Osteoblast (primary cell): ENCODE measurements around the gene AGBL1. TPM values are rescaled to one million over a fixed set of nuclear protein-coding genes. Genes with fewer than 3 reads are reported as not detected.

Experiments
- DNase-seq: peaks from one replicate; pipeline ENCODE4 v3.0.0; 2011; ENCODE audit warnings: low spot score, mixed read lengths; ENCODE audit not compliant: insufficient read length; ENCODE audit errors: missing footprints
- H2AFZ ChIP-seq: 2 replicates; pipeline ENCODE4 v1.6.0; 2011; ENCODE audit warnings: mild to moderate bottlenecking, low read length
- H3K27ac ChIP-seq: 2 replicates; pipeline ENCODE4 v1.5.1; 2011; ENCODE audit warnings: mild to moderate bottlenecking, low read depth, low read length, moderate library complexity
- H3K27me3 ChIP-seq: 2 replicates; pipeline ENCODE4 v1.6.0; 2012; ENCODE audit warnings: mild to moderate bottlenecking, control low read depth, inconsistent platforms, low read length, moderate library complexity; ENCODE audit not compliant: insufficient read depth
- H3K36me3 ChIP-seq: 2 replicates; pipeline ENCODE4 v1.5.1; 2011; ENCODE audit warnings: mild to moderate bottlenecking, low read length, control low read depth, moderate library complexity; ENCODE audit not compliant: insufficient read depth
- H3K4me1 ChIP-seq: 2 replicates; pipeline ENCODE4 v1.5.1; 2011; ENCODE audit warnings: mild to moderate bottlenecking, low read length, control low read depth, moderate library complexity; ENCODE audit not compliant: insufficient read depth
- H3K4me2 ChIP-seq: 2 replicates; pipeline ENCODE4 v1.6.0; 2011; ENCODE audit warnings: mild to moderate bottlenecking, low read length; ENCODE audit not compliant: insufficient read depth
- H3K4me3 ChIP-seq: fragments of 200-600 bp; sonication (generic); 3 replicates; pipeline ENCODE4 v1.5.1; 2012; ENCODE audit warnings: mild to moderate bottlenecking, low read length, inconsistent platforms; ENCODE audit not compliant: insufficient read depth
- H3K79me2 ChIP-seq: 2 replicates; pipeline ENCODE4 v1.6.0; 2012; ENCODE audit warnings: mild to moderate bottlenecking, low read length, control low read depth, inconsistent platforms; ENCODE audit not compliant: insufficient read depth
- H3K9me3 ChIP-seq: 2 replicates; pipeline ENCODE4 v1.5.1; 2011; ENCODE audit warnings: low read depth, low read length, control low read depth
- H4K20me1 ChIP-seq: 2 replicates; pipeline ENCODE4 v1.6.0; 2012; ENCODE audit warnings: mild to moderate bottlenecking, low read length, control low read depth; ENCODE audit not compliant: insufficient read depth
- total RNA-seq: library from RNA; depleted of rRNA; stranded (reverse); fragments of >200 nt; gene quantifications from 2 replicates; pipeline ENCODE4 v1.2.3, GENCODE V29; 2012
- TF ChIP-seq, protein P1 (sequence below): IDR thresholded peaks from 2 replicates; pipeline ENCODE4 v1.5.1; 2011; ENCODE audit warnings: mild to moderate bottlenecking, low read depth, low read length, moderate library complexity; ENCODE audit errors: extremely low read depth

AGBL1 gene
- total RNA-seq, 1 donor = not detected

DNA sequence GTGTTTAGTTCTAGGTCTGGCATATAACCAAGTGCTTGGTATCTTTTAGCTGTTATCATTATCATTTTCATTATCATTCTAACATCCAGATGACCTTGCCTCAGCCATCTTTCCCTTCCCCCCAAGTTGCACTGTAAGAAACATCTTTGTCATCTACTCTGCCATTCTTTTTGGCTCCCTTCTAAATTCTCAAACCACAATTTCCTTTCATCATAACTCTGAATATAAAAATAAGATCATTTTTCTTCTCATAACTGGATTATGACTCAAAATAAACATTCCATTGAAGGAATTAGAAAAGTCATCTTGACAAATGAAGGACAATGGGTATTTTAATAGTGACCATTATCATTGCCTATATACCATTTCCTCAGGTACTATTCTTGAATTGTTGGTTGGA, 786.2 kb downstream of the AGBL1 start:
- peak overlapping the region; percentile 26 for H3K4me2 ChIP-seq
- no peaks in the 10 kb centered on the region for H3K79me2 ChIP-seq
- peak overlapping the region; percentile 67 for H3K27ac ChIP-seq
- H2AFZ ChIP-seq = no peak overlapping the region
- H3K4me3 ChIP-seq = no peak overlapping the region
- H3K4me1 ChIP-seq = peaks cover 37% of the 10 kb centered on the region
- no peaks in the 10 kb centered on the region for H3K36me3 ChIP-seq
- no peak for DNase-seq
- H4K20me1 ChIP-seq = no peaks in the 10 kb centered on the region
- TF ChIP-seq, protein P1, sequence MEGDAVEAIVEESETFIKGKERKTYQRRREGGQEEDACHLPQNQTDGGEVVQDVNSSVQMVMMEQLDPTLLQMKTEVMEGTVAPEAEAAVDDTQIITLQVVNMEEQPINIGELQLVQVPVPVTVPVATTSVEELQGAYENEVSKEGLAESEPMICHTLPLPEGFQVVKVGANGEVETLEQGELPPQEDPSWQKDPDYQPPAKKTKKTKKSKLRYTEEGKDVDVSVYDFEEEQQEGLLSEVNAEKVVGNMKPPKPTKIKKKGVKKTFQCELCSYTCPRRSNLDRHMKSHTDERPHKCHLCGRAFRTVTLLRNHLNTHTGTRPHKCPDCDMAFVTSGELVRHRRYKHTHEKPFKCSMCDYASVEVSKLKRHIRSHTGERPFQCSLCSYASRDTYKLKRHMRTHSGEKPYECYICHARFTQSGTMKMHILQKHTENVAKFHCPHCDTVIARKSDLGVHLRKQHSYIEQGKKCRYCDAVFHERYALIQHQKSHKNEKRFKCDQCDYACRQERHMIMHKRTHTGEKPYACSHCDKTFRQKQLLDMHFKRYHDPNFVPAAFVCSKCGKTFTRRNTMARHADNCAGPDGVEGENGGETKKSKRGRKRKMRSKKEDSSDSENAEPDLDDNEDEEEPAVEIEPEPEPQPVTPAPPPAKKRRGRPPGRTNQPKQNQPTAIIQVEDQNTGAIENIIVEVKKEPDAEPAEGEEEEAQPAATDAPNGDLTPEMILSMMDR = no peak
- no peaks in the 10 kb centered on the region for H3K27me3 ChIP-seq
- H3K9me3 ChIP-seq = no peaks in the 10 kb centered on the region

DNA sequence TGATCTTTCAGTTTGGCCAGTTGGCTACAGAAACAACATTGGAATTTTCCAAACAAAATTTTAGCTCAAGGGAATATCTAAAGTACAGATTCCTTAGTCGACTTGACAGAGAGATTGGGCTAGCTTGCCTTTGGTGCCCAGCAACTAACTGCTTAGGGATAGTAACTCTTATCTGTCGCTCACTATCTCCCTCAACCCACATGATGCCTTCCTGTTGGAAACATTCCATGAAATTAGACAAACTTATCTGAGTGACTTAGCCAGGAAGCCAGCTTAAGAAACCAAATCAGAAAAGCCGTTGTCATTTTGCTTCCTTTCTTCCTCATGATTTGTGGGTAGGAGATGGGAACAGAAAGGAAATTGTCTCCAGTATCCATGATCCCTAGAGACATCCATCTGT, 791.2 kb downstream of the AGBL1 start:
- no peaks in the 10 kb centered on the region for H3K9me3 ChIP-seq
- H3K36me3 ChIP-seq = no peaks in the 10 kb centered on the region
- peaks cover 12% of the 10 kb centered on the region for H3K4me1 ChIP-seq
- no peaks in the 10 kb centered on the region for H3K79me2 ChIP-seq
- no peaks in the 10 kb centered on the region for H3K27me3 ChIP-seq
- H3K27ac ChIP-seq = no peak overlapping the region
- no peaks in the 10 kb centered on the region for H4K20me1 ChIP-seq
- DNase-seq = no peak
- no peak overlapping the region for H3K4me3 ChIP-seq
- no peak overlapping the region for H3K4me2 ChIP-seq
- TF ChIP-seq, protein P1 = no peak
- no peak overlapping the region for H2AFZ ChIP-seq

DNA sequence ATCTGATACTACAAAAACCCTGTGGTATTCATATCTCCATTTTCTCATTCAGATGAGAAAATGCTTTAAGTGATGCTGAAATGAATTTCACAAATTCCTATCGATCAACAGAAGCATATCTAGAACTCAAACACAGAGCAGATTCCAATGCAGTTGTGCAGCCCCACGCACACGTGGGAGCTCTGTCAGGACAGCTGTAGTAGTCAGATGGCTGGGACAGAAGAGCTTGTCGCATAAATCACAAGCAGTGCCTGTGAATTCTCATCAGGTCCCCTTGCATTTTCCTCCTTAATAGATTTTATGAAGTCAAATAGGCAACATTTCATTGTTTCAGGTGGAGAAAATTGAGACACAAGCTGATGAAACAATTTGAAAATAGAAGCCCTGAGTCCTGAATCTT, 792.3 kb downstream of the AGBL1 start:
- H3K27ac ChIP-seq = no peak overlapping the region
- no peaks in the 10 kb centered on the region for H3K36me3 ChIP-seq
- H3K79me2 ChIP-seq = no peaks in the 10 kb centered on the region
- H3K9me3 ChIP-seq = no peaks in the 10 kb centered on the region
- TF ChIP-seq, protein P1 = no peak
- no peak for DNase-seq
- peaks cover 2% of the 10 kb centered on the region for H3K4me1 ChIP-seq
- H3K27me3 ChIP-seq = no peaks in the 10 kb centered on the region
- no peak overlapping the region for H3K4me2 ChIP-seq
- no peak overlapping the region for H3K4me3 ChIP-seq
- no peak overlapping the region for H2AFZ ChIP-seq
- no peaks in the 10 kb centered on the region for H4K20me1 ChIP-seq

DNA sequence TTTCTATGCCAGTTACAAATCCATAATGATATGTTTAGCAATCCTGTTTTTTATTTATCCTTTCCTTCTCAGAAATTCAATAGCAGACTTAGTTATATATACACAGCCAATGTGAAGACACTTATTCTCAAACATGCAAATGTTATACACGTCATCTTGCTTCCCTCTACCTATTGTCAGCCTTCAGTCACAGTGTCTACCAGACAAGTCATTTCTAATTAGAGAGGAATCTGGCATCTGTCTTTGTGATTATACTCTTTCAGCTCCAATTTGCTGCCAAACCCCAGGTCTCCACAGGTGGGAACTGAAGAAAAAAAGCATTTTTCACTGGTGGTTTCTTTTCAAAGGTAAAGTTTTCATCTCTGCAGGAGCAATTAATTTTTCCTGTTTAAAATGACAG, 793.1 kb downstream of the AGBL1 start:
- H3K79me2 ChIP-seq = no peaks in the 10 kb centered on the region
- no peak overlapping the region for H2AFZ ChIP-seq
- H4K20me1 ChIP-seq = no peaks in the 10 kb centered on the region
- no peak overlapping the region for H3K27ac ChIP-seq
- H3K4me2 ChIP-seq = no peak overlapping the region
- TF ChIP-seq, protein P1 = no peak
- H3K27me3 ChIP-seq = no peaks in the 10 kb centered on the region
- no peaks in the 10 kb centered on the region for H3K36me3 ChIP-seq
- DNase-seq = no peak
- H3K4me1 ChIP-seq = no peaks in the 10 kb centered on the region
- H3K9me3 ChIP-seq = no peaks in the 10 kb centered on the region
- H3K4me3 ChIP-seq = no peak overlapping the region
